ENCODE measurements around the gene PCDH12.

The PCDH12 gene

DNA sequence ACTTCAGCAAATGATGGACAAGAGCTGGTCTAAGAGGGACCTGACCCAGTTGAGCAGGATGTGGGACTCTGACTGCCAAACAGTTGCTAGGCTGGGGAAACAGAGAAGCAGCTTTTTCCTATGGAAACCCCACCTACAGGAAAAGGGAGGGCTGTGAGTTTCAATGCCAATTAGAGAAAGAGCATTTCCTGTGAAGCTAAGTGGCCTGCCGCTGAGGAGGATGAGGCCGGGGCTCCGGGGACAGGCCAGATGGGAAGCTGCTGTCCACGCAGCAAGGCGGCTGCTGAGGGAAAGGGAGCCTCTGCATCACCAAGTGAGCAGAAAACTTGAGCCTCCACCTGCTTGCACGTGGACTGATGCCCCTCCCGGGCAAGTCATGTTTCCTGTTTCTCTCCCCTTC, at the start of gene PCDH12:
Gene PCDH12, minus strand, starts transcription at position 90 of the 400 bp plus-strand sequence. CDS start 351 bp downstream, outside the sequence.
- peak; percentile 46 for DNase-seq

DNA sequence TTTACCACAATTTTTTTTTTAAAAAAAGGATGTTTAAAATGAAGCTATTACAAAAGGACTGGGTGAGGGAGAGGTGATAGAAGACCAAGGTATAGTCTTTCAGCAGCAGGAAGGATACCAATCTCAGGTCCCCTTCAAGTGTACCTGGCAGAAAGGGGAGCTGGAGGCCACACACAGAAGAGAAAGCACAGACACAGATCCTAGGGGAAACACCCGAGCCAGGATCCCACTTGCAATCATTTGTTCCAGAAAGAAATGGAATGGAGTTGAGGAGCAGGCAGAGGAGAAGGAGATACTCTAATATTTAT, 49.2 kb upstream of the PCDH12 start:
- no peak for DNase-seq

DNA sequence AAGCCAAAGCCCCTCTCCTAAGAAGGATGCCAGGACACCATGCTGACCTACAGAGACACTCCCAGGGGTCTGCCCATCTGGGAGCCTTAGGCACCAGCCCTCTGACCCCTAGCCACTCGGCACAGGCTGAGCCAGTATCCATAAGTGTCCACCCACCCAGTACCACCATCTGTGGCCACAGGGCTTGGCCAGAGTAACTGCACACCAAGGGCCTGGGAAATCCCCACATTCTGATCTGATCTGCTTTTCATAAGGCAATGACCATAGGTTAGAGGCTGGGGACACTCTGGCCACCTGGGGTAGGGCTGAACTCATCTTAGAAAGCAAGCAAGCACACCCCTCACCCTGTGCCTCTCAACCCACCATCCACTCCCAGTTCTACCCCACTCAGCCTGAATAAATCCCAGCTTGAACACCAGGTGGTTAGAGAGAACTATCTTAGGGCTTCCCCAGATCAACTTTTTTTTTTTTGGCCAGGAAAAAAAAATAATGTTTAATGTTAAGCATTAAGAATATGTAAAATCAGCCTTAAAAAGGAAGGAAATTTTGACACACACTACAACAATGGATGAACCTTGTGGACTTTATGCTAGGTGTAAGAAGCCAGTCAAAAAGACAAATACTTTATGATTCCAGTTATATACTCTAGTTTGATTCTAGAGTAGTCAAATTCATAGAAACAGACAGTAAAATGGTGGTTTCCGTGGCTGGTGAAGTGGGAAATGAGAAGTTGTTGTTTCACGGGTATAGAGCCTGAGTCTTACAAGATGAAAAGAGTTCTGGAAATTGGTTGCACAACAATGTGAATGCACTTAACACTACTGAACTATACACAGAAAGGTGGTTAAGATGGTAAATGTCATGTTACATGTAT, 48.6 kb upstream of the PCDH12 start:
- peak; percentile 44 for DNase-seq

DNA sequence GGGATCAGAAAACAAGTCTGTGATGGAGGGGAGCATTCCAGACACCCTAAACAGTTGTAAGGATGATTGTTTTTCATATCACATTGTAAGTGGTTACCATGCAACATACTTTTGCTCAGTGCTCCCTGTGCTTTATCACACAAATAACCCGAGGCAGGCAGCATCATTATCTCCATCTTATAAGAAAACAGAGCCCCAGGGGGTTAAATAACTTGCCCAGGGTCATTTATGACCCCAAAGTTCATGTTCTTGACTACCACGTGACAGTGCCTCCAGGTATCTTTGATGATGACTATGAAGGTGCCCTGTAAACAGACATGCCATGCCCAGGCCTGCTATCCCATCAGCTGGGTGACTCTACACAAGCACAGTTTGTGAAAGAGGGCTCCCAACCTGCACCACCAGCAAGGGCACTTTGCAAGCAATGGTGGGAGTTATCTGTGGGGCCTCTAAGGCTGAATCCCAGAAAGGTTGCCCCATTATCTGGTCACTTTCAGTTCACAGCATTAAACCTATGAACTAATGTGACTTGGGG, 45.3 kb upstream of the PCDH12 start:
- no peak for DNase-seq

DNA sequence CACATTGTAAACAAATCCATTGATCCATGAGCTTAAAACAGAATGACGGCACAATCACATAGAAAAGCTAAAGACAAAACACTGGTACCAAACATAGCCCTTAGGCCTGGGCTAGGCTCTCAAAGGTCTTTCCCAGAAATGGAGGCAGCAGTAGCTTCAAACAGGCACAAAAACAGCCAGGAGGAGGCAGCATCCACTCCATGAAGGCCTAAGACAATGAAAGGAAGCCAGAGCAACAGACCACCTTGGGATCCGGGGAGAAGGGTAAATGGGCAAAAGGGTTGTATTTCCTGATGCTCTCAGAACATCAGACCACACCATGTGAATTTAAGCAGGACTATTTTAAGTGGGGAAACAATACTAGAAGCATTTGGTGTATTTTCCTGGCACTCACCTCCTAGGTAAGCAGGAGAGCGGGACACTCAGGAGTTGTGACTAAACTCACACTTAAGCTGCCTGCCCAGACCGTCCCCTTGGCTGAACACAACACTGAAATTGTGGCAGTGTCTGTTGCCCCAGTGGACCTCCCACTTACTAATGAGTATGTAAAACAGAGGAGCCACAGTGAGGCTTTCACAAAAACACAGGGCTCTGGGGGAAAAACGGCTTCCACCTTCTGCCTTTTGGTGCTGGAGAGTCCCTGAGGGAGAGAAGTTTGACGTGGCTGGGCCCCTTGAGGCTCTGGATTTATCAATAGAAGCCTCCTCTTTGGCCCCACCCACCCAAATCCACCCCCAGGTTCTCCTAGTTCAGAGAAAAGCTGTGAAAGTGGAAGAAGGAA, 42.9 kb upstream of the PCDH12 start:
- no peak for DNase-seq

DNA sequence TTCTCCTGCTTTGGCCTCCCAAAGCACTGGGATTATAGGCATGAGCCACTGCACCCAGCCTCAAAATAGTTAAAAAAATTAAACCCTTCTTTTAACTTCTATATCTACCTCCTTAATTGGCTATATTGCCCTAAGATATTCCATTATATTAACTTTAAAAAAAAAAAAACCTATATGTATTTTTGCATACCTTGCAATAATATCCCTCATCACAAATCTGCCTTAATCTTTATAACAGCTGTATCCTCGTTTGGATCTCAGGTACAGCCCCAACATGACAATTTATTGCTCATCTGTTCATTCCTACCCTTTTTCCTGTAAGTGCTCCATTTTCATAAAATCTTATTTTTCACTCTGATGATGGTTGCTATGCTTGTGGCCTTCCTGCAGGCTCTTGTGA, 42.2 kb upstream of the PCDH12 start:
- DNase-seq = no peak

DNA sequence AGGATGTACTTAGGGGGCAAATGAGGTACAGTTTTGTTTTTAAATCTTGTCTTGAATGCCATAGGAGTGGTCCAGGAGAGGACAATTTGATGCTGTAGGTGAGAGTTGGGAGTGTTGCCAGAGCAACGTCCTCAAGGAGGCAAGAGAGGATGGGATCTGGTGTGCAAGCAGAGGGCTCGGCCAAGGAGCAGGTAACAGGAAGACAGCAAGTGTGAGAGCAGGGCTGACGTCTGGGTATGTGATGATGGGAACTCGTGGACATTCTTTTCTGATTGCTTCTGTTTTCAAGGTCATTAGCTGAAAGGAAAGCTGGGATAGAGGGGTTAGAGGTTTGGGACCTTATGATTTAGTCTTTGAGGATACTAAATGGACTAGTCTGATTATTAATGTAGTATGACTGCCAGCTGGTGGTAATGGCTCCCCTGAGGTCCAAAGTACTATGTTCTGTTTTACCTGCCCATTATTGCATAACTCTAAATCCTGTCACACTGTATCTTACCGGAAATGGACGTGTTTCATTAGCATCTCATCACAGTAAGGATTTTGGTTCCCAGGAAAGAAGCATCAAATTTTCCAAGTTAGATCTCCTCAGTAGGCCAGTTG, 39.5 kb upstream of the PCDH12 start:
- no peak for DNase-seq

DNA sequence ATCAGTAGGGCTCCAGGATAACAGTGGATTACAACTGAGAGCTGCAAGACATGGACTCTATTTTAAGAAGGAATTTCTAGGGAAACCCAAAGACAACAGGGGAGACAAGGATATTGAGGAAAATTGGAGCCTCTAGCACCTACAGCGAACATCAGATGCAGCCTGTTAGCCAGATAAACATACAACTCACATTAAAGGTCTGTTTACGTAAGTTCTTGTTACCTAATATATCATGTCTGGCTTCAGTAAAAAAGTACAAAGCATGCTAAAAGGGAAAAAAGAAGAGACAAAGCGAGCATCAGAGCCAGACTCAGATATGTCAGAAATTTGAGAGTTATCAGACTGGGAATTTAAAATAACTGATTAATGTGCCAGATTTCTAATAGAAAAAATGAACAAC, 37.7 kb upstream of the PCDH12 start:
- no peak for DNase-seq

DNA sequence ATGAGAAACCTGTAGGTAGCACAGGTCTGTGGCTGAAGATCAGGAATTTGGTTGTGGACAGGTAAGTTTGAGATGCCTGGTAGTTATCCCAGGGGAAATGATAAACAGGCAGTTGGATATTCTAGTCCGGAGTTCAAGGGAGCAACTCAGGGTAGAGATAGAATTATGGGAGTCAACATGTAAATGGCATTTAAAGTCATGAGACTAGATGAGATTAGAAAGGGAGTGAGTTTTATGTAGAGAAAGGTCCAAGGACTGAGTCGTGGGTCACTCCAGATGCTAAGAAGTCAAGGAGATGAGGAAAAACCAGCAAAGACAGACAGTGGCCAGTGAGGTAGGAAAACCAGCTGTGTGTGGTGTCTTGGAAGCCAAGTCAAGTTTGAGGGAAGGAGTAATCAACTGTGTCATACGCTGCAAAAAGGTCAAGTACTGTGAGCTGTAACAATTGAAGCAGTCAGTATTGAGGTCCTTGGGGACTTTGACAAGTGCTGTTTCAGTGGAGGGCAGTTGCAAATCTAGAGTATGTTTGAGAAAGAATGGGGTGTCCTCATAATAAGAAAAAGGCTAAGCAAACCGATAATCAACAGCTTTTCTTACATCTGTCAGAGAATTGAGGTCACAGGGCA, 36.6 kb upstream of the PCDH12 start:
- no peak for DNase-seq

DNA sequence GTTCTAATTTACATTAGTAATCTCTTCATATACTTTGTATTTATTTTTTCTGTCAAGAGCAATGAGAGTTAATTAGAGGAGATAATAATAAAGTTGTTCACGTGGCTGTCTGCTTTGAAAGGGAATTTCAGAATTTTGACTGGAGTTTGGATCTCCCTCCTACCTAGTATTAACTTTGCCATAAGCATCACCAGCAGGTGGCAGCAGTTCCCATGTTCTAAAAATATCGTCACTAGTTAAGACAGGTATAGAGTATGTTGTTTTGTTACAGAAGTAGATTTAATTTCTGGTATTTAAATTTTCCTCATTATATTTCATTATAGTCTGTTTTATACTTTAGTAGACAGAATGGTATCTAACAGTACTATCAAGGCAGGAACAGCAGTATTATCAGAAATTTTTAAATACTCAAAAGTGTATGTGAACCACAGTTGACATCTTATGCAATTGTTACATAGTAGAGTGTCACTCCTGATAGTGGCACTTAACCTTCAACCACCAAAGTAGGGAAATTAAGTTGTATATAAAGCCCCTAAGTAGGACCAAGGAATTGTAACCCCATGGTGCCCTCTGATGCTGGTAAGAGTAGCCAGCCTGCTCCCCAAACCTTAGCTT, 34.5 kb upstream of the PCDH12 start:
- DNase-seq = peak; percentile 63

DNA sequence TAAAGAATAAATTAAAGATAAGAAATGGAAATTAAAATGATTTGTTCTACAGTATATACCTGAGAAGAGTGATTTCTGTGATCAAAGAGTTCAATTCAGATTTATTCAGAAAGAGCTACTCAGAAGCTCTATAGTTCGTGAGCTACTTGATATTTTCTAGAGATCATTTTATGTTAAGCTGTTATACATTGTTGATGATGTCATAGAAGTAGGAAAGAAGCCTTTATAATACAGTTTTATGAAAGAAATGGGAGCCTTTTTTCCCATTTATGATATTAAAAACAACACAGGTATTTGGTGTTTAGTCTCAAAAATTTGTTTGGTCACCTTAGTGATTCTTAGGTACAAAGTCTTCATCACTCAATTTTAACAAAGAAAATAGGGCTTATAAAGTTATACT, 31.7 kb upstream of the PCDH12 start:
- no peak for DNase-seq

DNA sequence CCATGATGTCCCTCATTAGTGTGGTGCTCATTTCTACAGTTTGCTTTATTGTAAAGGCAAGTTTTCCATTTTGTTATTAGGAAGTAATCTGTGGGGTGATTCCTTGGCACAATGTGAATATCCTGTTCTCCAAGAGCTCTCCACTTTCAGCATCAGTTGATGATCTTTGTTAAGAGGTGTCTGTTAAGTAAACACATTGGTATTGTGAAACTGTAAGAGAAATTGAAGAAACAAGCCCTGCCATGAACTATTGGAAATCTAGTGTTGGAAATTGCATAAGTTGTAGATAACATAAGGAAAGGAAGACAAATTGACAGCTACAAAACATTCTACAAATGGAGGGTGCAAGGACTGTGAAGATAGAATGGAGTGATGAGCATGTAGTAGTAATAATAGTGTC, 28.1 kb upstream of the PCDH12 start:
- no peak for DNase-seq

DNA sequence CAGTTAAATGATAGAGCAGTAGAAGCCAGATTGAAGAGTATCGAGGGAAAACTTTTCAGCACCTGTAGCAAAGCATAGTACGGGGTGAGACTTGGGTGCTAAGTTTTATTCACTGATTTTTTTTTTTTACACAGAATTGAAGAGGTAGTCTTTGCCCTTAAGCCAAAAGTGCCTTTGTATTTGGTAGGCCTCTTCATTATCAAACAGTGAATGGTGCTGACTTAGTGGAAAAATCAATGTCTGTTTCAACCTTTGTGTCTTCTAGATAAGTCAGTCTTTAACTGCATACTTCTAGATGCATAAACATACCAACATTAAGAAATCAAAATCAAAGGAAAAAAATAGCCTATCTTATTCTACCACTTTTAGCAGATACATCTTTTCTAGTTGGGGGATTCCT, 24.6 kb upstream of the PCDH12 start:
- DNase-seq = no peak

DNA sequence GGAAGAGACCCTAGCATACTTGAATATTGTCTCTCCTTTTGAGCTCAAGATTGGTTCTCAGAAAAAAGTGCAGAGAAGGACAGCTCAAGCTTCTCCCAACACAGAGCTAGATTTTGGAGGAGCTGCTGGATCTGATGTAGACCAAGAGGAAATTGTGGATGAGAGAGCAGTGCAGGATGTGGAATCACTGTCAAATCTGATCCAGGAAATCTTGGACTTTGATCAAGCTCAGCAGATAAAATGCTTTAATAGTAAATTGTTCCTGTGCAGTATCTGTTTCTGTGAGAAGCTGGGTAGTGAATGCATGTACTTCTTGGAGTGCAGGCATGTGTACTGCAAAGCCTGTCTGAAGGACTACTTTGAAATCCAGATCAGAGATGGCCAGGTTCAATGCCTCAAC, 20.4 kb upstream of the PCDH12 start:
- DNase-seq = no peak

DNA sequence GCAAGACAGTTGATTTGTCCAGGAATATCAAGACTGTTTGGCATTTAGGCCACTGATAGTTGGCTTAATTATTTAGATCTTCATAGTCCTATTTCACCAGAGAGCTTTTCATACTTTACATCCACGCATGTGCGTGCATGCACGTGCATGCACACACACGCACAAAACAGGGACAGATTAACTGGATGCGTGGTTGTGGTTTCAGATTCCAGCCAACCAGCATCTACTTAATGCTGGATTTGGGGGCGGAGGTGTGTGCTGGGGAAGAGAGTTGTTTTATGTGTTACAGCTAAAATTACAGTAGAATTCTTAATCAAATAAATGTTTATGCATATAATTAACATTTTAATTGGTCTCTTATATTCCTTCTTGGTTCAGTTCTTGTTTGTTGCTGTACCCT, 18.2 kb upstream of the PCDH12 start:
- DNase-seq = no peak

DNA sequence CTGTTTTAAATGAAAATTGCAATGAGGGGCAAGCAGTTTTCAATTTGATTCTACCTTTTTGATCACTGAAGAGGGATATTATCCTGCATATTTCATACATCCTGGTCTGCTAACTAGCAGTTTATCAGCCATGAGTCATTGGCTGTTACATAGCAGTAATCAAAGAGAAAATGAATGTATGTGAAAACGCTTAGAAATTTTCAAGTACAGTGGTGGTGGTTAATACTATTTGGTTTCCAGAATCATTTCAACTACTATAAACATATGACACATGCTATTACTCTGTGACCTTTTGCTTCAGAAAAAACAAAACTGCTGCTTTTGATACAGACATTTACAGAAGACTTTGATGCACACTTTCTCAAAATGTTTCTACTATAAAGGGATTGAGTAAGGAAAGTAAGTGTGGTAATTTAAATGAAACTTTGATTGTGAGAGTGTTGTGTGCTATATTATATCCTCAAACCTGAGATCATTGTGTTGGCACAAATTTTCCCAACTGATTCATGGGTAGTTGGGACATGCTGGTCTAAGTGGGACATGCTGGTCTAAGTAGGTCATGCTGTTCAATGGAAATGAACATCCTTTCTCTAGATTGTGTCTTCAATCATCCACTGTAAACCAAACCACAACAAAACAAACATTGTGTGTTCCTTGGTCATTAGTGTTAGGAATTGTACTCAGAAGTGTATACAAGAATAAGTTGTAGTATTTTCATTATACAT, 16.0 kb upstream of the PCDH12 start:
- no peak for DNase-seq

DNA sequence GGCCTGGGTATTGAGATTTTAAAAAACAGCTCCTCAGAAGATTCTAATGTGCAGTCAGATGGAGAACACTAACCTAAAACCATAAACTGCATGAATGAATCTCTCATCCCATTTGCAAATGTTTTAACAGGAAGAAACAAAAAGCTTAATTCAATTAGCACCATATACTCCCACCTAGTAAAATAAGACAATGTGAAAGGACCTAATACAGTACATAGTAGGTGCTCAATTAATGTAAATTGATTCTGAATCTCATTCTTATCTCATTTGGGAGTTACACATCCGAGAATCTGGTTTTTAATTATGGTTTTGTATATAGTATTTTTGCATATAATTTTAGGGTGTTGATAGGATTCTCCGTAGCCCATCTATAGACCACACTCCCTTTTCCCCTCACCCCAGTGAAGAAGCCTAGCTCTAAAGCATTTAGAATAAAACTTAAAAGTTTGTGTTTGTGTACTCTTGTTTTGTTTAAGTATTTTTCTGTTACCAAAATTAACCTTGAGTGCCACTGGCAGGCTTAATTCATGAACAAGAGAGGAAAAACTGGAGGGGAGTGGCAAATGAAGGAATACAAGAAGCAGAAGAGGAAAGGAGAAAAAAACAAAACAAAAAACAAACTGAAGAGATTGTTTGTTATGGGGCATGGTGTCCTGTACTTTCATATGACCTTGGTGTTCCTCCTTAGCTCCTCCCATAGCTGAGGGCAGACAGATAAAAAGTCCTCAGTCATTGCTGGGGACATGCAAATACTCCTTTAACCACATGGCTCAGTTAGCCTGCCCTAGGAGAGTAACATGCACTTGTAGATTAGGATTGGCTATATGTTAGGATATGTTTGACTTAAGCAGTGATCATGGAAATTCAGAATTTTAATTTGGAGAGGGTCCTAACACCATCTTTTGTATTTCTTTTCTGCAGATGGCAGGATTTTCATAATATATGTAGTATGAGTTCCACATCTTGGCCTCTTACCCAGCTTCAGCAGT, 12.1 kb upstream of the PCDH12 start:
- peak; percentile 78 for DNase-seq

DNA sequence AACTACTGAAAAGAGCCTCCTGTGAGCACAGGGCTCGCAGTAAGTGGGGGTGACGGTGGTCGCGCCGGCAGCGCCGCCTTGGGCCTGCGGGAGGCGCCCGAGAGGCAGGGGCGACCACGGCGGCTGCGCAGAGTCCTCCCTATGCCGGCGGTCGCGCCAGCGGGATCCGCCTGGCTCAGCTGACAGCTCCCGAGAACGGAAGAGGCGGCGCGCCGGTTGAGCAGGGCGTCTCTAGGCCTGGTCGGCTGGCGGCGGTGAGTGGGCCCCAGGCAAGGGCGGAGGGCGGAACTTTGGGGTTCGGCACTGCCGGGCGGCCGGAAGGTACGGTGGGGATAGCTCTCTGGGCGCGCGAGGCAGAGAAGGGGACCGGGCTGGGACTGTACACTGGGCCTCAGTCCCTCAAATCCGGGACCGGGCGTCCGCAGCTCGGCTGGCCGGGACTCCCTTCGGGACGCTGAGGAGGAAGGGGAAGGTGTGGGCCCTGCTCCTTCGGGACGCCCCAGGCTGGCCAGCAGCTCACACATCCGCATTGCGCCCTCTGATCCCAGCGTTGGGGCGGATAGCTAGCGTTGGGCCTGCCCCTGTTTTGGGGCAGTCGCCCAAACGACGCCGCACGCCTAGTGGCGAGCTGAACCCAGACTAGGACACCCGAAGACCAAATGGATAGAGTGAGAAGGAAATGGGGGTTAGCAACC, 11.1 kb upstream of the PCDH12 start, which contains the start of gene RNF14:
Gene RNF14, plus strand, starts transcription at position 192 of the 695 bp plus-strand sequence. CDS start 4,484 bp downstream, outside the sequence.
- peak; percentile 97 for DNase-seq

DNA sequence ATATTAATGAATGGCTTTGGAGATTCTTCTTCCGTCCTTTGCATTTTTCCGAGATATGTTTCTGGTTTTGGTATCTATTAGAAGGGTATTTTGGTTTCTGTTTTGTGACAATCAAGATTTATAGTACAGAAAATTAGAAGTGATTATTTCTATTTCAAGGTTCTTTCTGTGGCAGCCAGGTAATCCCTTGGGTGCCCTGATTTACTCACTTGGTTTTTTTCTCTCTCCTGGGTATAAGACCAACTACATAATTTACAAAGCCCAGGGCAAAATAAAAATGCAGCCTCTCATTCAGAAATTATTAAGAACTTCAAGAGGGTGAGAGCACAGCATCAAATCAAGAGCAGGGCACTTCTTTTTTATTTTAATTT, 8.9 kb upstream of the PCDH12 start:
- no peak for DNase-seq
